HepG2 (cell line): Measurements from ENCODE around the gene TNFRSF25. TPM values are rescaled to one million over a fixed set of nuclear protein-coding genes. Genes with fewer than 3 reads are reported as not detected.

Experiments used
- CHD4 ChIP-seq: fragments of 200-600 bp; sonication (generic); IDR thresholded peaks from 2 replicates; pipeline ENCODE4 v1.7.0; 2017; ENCODE audit warnings: mild to moderate bottlenecking, low read length, borderline replicate concordance
- FLYWCH1 ChIP-seq: sonication (generic); formaldehyde crosslinking; IDR thresholded peaks from 2 replicates; pipeline ENCODE4 v1.8.1; 2023; ENCODE audit warnings: mild to moderate bottlenecking, missing genetic modification reagents
- FOSL2 ChIP-seq: sonication (generic); formaldehyde crosslinking; IDR thresholded peaks from 2 replicates; pipeline ENCODE4 v1.4.0; 2020; ENCODE audit warnings: missing genetic modification reagents
- GABPB1 ChIP-seq: IDR thresholded peaks from 2 replicates; pipeline ENCODE4 v1.6.1; 2016; ENCODE audit warnings: mild to moderate bottlenecking, missing genetic modification reagents, moderate library complexity, missing compliant biosample characterization
- HMGXB4 ChIP-seq, 2 experiments: sonication (generic) in 1 of 2; formaldehyde crosslinking in 1 of 2; IDR thresholded peaks; 2 replicates each; pipeline versions ENCODE4 v1.4.0 to v1.6.1; 2018 to 2020; ENCODE audit warnings: missing genetic modification reagents in 2 of 2, borderline replicate concordance in 1 of 2, low read depth in 1 of 2, mild to moderate bottlenecking in 1 of 2, missing biosample characterization in 1 of 2
- KDM5B ChIP-seq: sonication (generic); formaldehyde crosslinking; IDR thresholded peaks from 2 replicates; pipeline ENCODE4 v1.4.0; 2020; ENCODE audit warnings: missing genetic modification reagents, mild to moderate bottlenecking, borderline replicate concordance
- KLF16 ChIP-seq, 2 experiments: sonication (generic) in 1 of 2; formaldehyde crosslinking in 1 of 2; IDR thresholded peaks; 2 replicates each; pipeline versions ENCODE4 v1.6.1 to v1.8.0; 2016 to 2023; ENCODE audit warnings: missing genetic modification reagents in 2 of 2, missing compliant biosample characterization in 1 of 2
- MBNL3 ChIP-seq: fragments of 250-450 bp; sonication (Bioruptor Pico); conservative IDR thresholded peaks from 2 replicates; pipeline ENCODE4 v1.8.0; 2022; ENCODE audit warnings: mild to moderate bottlenecking, inconsistent platforms
- MYPOP ChIP-seq: sonication (generic); formaldehyde crosslinking; IDR thresholded peaks from 2 replicates; pipeline ENCODE4 v1.8.1; 2023; ENCODE audit warnings: mild to moderate bottlenecking, moderate library complexity, missing genetic modification reagents
- NR2F1 ChIP-seq, 2 experiments: fragments of 450-650 bp in 1 of 2; formaldehyde crosslinking in 1 of 2; IDR thresholded peaks; 2 replicates each; pipeline versions ENCODE4 v1.5.0 to v1.6.1; 2016 to 2020; ENCODE audit warnings: mild to moderate bottlenecking in 1 of 2, missing compliant biosample characterization in 1 of 2, missing genetic modification reagents in 1 of 2, moderate library complexity in 1 of 2
- POLR2A ChIP-seq, 2 experiments: IDR thresholded peaks; 2 replicates each; pipeline ENCODE4 v1.6.1; 2011; ENCODE audit warnings: low read depth in 2 of 2, low read length in 2 of 2, mild to moderate bottlenecking in 1 of 2, moderate library complexity in 1 of 2; ENCODE audit not compliant: insufficient read depth in 1 of 2
- RFX1 ChIP-seq: fragments of 450-650 bp; IDR thresholded peaks from 2 replicates; pipeline ENCODE4 v1.6.1; 2017
- TCF12 ChIP-seq, 2 experiments: fragments of 450-650 bp in 1 of 2; sonication (generic) in 1 of 2; formaldehyde crosslinking in 1 of 2; IDR thresholded peaks; 2 replicates each; pipeline versions ENCODE4 v1.6.1 to v1.8.0; 2017 to 2022; ENCODE audit warnings: antibody characterized with exemption in 1 of 2, mild to moderate bottlenecking in 1 of 2, missing genetic modification reagents in 1 of 2, moderate library complexity in 1 of 2
- ZBTB38 ChIP-seq: sonication (generic); formaldehyde crosslinking; IDR thresholded peaks from 2 replicates; pipeline ENCODE4 v1.5.1; 2020; ENCODE audit warnings: mild to moderate bottlenecking, missing genetic modification reagents
- ZFP37 ChIP-seq: sonication (generic); formaldehyde crosslinking; IDR thresholded peaks from 2 replicates; pipeline ENCODE4 v1.4.0; 2020; ENCODE audit warnings: missing genetic modification reagents, borderline replicate concordance
- ZFP91 ChIP-seq: sonication (generic); formaldehyde crosslinking; IDR thresholded peaks from 2 replicates; pipeline ENCODE4 v1.9.0; 2022; ENCODE audit warnings: missing genetic modification reagents, mild to moderate bottlenecking, borderline replicate concordance
- ZNF160 ChIP-seq: sonication (generic); formaldehyde crosslinking; IDR thresholded peaks from 2 replicates; pipeline ENCODE4 v1.8.0; 2022; ENCODE audit warnings: mild to moderate bottlenecking, inconsistent platforms, missing genetic modification reagents
- ZNF350 ChIP-seq: sonication (generic); formaldehyde crosslinking; IDR thresholded peaks from 2 replicates; pipeline ENCODE4 v1.4.0; 2020; ENCODE audit warnings: mild to moderate bottlenecking, low read depth, missing genetic modification reagents, borderline replicate concordance
- ZNF607 ChIP-seq: sonication (generic); formaldehyde crosslinking; IDR thresholded peaks from 2 replicates; pipeline ENCODE4 v1.5.1; 2020; ENCODE audit warnings: missing genetic modification reagents, mild to moderate bottlenecking, borderline replicate concordance
- ZNF703 ChIP-seq: sonication (generic); formaldehyde crosslinking; IDR thresholded peaks from 2 replicates; pipeline ENCODE4 v1.5.1; 2020; ENCODE audit warnings: missing genetic modification reagents, mild to moderate bottlenecking, moderate library complexity, borderline replicate concordance
- ZNF777 ChIP-seq: sonication (generic); formaldehyde crosslinking; IDR thresholded peaks from 2 replicates; pipeline ENCODE4 v1.4.0; 2020; ENCODE audit warnings: missing genetic modification reagents
- polyA plus RNA-seq, 8 experiments: library from polyadenylated mRNA; depleted of rRNA in 3 of 8; stranded (reverse) in 7 of 8; unstranded in 1 of 8; fragments of >200 nt; fragmentation: Illumina TruSeq in 4 of 8; extraction: Trizol in 4 of 8; gene quantifications; 2 replicates each; pipeline versions ENCODE4 v1.2.1 to v1.2.3, GENCODE V29; 2011 to 2016; ENCODE audit warnings: low read depth in 4 of 8, missing spikeins in 1 of 8, mixed read lengths in 1 of 8; ENCODE audit not compliant: insufficient read depth in 1 of 8
- total RNA-seq, 5 experiments: library from RNA; depleted of rRNA; stranded (reverse); fragments of >200 nt; fragmentation: Illumina TruSeq; extraction: Trizol; gene quantifications; 2 replicates each; pipeline ENCODE4 v1.2.3, GENCODE V29; 2016; ENCODE audit warnings: low read depth in 1 of 5
- TF ChIP-seq, protein P1 (sequence below): sonication (generic); formaldehyde crosslinking; IDR thresholded peaks from 2 replicates; pipeline ENCODE4 v1.5.0; 2020; ENCODE audit warnings: missing genetic modification reagents, mild to moderate bottlenecking, borderline replicate concordance

Gene TNFRSF25
- total and polyA plus RNA-seq, 2 of the 13 experiments (the other 11 are each of a cell fraction or from before 2014, with no cell fraction given) = 1.4 to 1.5 TPM

GRCh38 chr1:6461538-6462411 is 4.2 kb downstream of the TNFRSF25 start (continued):
- peak; percentile 61; the same call in 1 of the 2 replicates for TF ChIP-seq ZFP91 (CRISPR knock-in tag)
- TF ChIP-seq KDM5B (CRISPR knock-in tag) = peak; percentile 40; the same call in 1 of the 2 replicates
- TF ChIP-seq ZNF703 = no peak
- 0 out of 2 replicates have a peak, but pooled peaks have one; percentile 34 for TF ChIP-seq FLYWCH1 (CRISPR knock-in tag)
- peak; percentile 35; the same call in 1 of the 2 replicates for TF ChIP-seq ZNF160
- no peak for TF ChIP-seq ZNF777 (CRISPR knock-in tag)
- TF ChIP-seq CHD4 = no peak
- TF ChIP-seq, protein P1, sequence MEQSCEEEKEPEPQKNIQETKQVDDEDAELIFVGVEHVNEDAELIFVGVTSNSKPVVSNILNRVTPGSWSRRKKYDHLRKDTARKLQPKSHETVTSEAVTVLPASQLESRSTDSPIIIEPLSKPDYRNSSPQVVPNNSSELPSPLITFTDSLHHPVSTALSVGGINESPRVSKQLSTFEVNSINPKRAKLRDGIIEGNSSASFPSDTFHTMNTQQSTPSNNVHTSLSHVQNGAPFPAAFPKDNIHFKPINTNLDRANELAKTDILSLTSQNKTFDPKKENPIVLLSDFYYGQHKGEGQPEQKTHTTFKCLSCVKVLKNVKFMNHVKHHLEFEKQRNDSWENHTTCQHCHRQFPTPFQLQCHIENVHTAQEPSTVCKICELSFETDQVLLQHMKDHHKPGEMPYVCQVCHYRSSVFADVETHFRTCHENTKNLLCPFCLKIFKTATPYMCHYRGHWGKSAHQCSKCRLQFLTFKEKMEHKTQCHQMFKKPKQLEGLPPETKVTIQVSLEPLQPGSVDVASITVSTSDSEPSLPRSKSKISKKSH = peak; percentile 20; the same call in 1 of the 2 replicates
- TF ChIP-seq POLR2A (IDR thresholded peaks at IDR 0.05; ENCODE audit: insufficient read depth in 1 of 2, low read depth in 2 of 2, low read length in 2 of 2) = peak in 1 of 2 experiments; percentile 66; a peak in 2 of 4 replicates
- TF ChIP-seq RFX1 = no peak
- no peak for TF ChIP-seq ZNF607 (CRISPR knock-in tag)
- peak in 1 of 2 experiments; percentile 23; a peak in 2 of 4 replicates for TF ChIP-seq HMGXB4 (CRISPR knock-in tag; IDR thresholded peaks at IDR 0.05; ENCODE audit: borderline replicate concordance in 1 of 2, low read depth in 1 of 2)
- no peak for TF ChIP-seq ZNF350 (CRISPR knock-in tag)
- no peak for TF ChIP-seq TCF12 (IDR thresholded peaks at IDR 0.05)
- TF ChIP-seq TCF12 (CRISPR knock-in tag; IDR thresholded peaks at IDR 0.05) = 0 out of 2 replicates have a peak, but pooled peaks have one; percentile 49
- TF ChIP-seq FOSL2 (CRISPR knock-in tag) = no peak
- TF ChIP-seq KLF16 (CRISPR knock-in tag; IDR thresholded peaks at IDR 0.05) = no peak
- 0 out of 2 replicates have a peak, but pooled peaks have one; percentile 6 for TF ChIP-seq GABPB1 (CRISPR knock-in tag)
- TF ChIP-seq MYPOP (CRISPR knock-in tag) = no peak
- peak; percentile 78 for TF ChIP-seq ZBTB38
- 0 out of 2 replicates have a peak, but pooled peaks have one; percentile 15 for TF ChIP-seq ZFP37 (CRISPR knock-in tag)
- TF ChIP-seq MBNL3 (CRISPR knock-in tag) = no peak
- no peak for TF ChIP-seq NR2F1 (CRISPR knock-in tag; IDR thresholded peaks at IDR 0.05)
